ENCODE results near the gene LRRC61. TPM values are rescaled to one million over a fixed set of nuclear protein-coding genes. Genes with fewer than 3 reads are reported as not detected.

Gene LRRC61
- total and polyA plus RNA-seq, 2 of the 13 experiments (the other 11 are each of a cell fraction or from before 2014, with no cell fraction given): 33.0 to 34.8 TPM

DNA sequence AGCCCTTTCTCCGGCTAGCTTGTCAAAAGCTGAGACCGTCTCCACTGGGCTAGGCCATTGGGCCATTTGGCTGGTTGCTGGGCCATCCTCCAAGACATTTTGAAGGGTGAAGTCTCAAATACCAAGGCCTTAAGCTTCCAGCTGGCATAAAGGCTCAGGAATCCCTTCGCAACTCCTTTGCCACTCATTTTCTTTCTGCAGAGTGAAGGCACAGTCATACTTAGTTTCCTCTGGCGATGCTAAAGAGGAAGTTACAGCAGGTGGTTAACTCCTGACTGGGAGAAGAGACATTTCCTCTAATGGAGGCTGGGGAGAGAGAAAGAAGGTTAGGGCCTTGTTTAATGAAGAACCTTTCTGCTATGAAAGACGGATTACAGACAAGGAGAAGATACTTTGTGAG lies 40.7 kb downstream of the LRRC61 start:
- no TSS peak for BruUV-seq (replicated peaks)
- H3K79me2 ChIP-seq (ENCODE audit: insufficient read depth, low read length): peaks cover under 1% of the 10 kb centered on the region
- H3K4me1 ChIP-seq (ENCODE audit: insufficient read depth, low read length): peaks cover 36% of the 10 kb centered on the region
- H3K4me2 ChIP-seq (ENCODE audit: low read depth, low read length): no peak overlapping the region
- H4K20me1 ChIP-seq (ENCODE audit: insufficient read depth, low read length): no peaks in the 10 kb centered on the region
- intact Hi-C loops (cut with micrococcal nuclease; ENCODE audit: unreplicated experiment) (no loop called here), in situ Hi-C loops (cut with HindIII; ENCODE audit: extremely low pct_ligation_motif_present, low pct_unique_long_range_greater_than_20kb) (no loop called here)
- no peaks in the 10 kb centered on the region for H3K36me3 ChIP-seq (replicated peaks in 1 of 2; ENCODE audit: control insufficient read depth in 1 of 2, insufficient read depth in 2 of 2, low read length in 2 of 2)
- no peaks in the 10 kb centered on the region for H3K27me3 ChIP-seq (ENCODE audit: control insufficient read depth in 1 of 2, insufficient read depth in 2 of 2, low read length in 2 of 2)
- no peaks in the 10 kb centered on the region for H3K9me3 ChIP-seq (ENCODE audit: low read length)
- WGBS (ENCODE audit: low lambda C conversion rate): 76% methylated on average over 5 of the region's 5 CpGs
- ATAC-seq (no peak), DNase-seq (ENCODE audit: low spot score) (no peak), FAIRE-seq (no peak)
- CTCF ChIA-PET (ENCODE audit: low intra/inter-chr PET ratio, low total read pairs): no interaction called here
- no peak overlapping the region for H2AFZ ChIP-seq (ENCODE audit: low read length)
- POLR2A ChIA-PET: interaction anchor here (0.7 kb wide), 1 partner anchor 24 kb away, joined by 3 read pairs; no protein-coding TSS in a partner anchor
- TF ChIP-seq ZNF205 (CRISPR knock-in tag; IDR thresholded peaks at IDR 0.05): no peak
- TF ChIP-seq CBX5 (CRISPR knock-in tag; IDR thresholded peaks at IDR 0.05; ENCODE audit: borderline replicate concordance): no peak
- no peak overlapping the region for H3K27ac ChIP-seq (ENCODE audit: extremely low read length, insufficient read depth, low read length)
- no peak overlapping the region for H3K4me3 ChIP-seq (replicated peaks in 1 of 3; ENCODE audit: insufficient read depth in 1 of 3, low read depth in 2 of 3, low read length in 3 of 3)
- H3K9ac ChIP-seq (ENCODE audit: insufficient read depth, low read depth, low read length): no peak overlapping the region

DNA sequence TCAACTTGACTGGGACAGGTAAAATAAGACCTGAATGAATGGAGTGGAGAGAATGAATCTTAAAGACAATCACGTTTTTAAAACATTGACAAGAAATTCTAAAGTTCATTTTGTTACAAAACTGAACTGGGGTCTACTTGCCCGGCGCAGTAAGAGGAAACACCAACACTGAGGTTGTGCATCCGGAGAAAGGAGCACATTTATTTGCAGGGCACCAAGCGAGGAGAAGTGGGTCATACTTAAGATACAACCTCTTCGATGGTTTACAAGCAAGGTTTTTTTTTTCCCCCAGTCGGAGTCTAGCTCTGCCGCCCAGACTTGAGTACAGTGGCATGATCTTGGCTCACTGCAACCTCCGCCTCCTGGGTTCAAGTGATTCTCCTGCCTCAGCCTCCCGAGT lies 42.0 kb downstream of the LRRC61 start:
- H3K4me1 ChIP-seq (ENCODE audit: insufficient read depth, low read length): peaks cover 36% of the 10 kb centered on the region
- in situ Hi-C loops (cut with HindIII; ENCODE audit: extremely low pct_ligation_motif_present, low pct_unique_long_range_greater_than_20kb): no loop called here
- intact Hi-C loops (cut with micrococcal nuclease; ENCODE audit: unreplicated experiment): no loop called here
- ATAC-seq (no peak), FAIRE-seq (no peak), DNase-seq (ENCODE audit: low spot score) (no peak)
- no peaks in the 10 kb centered on the region for H3K9me3 ChIP-seq (ENCODE audit: low read length)
- no peaks in the 10 kb centered on the region for H3K27me3 ChIP-seq (ENCODE audit: control insufficient read depth in 1 of 2, insufficient read depth in 2 of 2, low read length in 2 of 2)
- no peak overlapping the region for H3K27ac ChIP-seq (ENCODE audit: extremely low read length, insufficient read depth, low read length)
- peaks cover 13% of the 10 kb centered on the region for H3K79me2 ChIP-seq (ENCODE audit: insufficient read depth, low read length)
- H3K36me3 ChIP-seq (replicated peaks in 1 of 2; ENCODE audit: control insufficient read depth in 1 of 2, insufficient read depth in 2 of 2, low read length in 2 of 2): no peaks in the 10 kb centered on the region
- BruUV-seq (replicated peaks): no TSS peak
- ChIA-PET CTCF (ENCODE audit: low intra/inter-chr PET ratio, low total read pairs) (no interaction called here), POLR2A (interaction anchor here (1.2 to 6.8 kb wide), 4 partner anchors 10 to 23 kb away, joined by 4 to 141 read pairs (median 6); no protein-coding TSS in a partner anchor)
- no peak overlapping the region for H2AFZ ChIP-seq (ENCODE audit: low read length)
- no peak overlapping the region for H3K9ac ChIP-seq (ENCODE audit: insufficient read depth, low read depth, low read length)
- peaks cover 7% of the 10 kb centered on the region; the same call in 1 of the 2 replicates for H4K20me1 ChIP-seq (ENCODE audit: insufficient read depth, low read length)
- TF ChIP-seq ZFP41 (CRISPR knock-in tag; IDR thresholded peaks at IDR 0.05; ENCODE audit: borderline replicate concordance): no peak
- H3K4me3 ChIP-seq (replicated peaks in 1 of 3; ENCODE audit: insufficient read depth in 1 of 3, low read depth in 2 of 3, low read length in 3 of 3): no peak overlapping the region
- WGBS (ENCODE audit: low lambda C conversion rate): 90% methylated on average over 10 of the region's 10 CpGs
- H3K4me2 ChIP-seq (ENCODE audit: low read depth, low read length): no peak overlapping the region

All from HepG2 (cell line).